HG03045 (cell line): Measurements from ENCODE around the gene ZCCHC4.
"Not testable (repeated sequence)": the region's sequence is repeated elsewhere in the genome, so short reads cannot be mapped to it uniquely, and the experiment has no call there.

Experiments
- ATAC-seq: cut with Tn5 transposase; IDR thresholded peaks from one replicate; pipeline ENCODE4 v1.9.1; 2021; ENCODE audit warnings: mild to moderate bottlenecking, moderate library complexity; ENCODE audit not compliant: unreplicated experiment

ZCCHC4 gene

GRCh38 chr4:25320773-25321172, 8.2 kb downstream of the ZCCHC4 start:
- ATAC-seq, result no peak

DNA sequence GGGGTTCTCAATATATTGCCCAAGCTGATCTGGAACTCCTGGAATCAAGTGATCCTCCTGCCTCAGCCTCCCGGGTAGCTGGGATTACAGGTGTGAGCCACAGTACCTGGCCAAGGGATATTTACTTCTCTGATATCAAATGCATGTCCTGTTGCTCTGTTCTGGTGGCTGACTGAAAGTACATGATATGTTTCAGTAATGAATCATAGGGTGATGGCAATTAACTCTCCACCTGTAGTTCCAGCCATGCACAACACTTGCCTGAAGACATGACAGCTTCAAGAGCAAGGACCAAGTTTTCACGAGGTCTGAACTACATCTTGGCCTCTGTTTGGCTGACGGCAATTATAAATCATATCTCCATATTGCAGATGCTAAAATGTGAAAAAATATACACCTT, 9.1 kb downstream of the ZCCHC4 start:
- ATAC-seq, result no peak

- not testable (repeated sequence) for ATAC-seq
Observed at GRCh38 chr4:25328463-25328862, 15.9 kb downstream of the ZCCHC4 start.

DNA sequence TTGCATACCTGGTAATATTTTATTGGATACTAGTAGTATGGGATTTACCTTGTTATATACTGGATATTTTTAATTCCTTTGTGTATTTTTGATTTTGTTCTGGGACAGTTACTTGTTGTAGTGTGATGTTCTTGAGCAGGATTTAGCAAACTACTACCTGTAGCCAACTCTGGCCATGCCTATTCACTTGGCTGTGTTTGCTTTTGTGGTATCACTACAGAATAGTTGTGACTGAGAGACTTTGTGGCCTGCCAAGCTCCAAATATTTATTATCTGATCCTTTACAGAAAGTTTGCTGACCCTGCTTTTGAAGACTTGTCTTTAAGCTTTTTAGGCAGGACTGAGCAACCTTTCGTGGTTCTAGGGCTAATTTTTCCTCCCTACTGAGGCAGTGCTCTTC, 17.8 kb downstream of the ZCCHC4 start:
- ATAC-seq, result peak; percentile 11

- peak; percentile 80 for ATAC-seq
Observed at GRCh38 chr4:25330905-25331808, 18.6 kb downstream of the ZCCHC4 start.

DNA sequence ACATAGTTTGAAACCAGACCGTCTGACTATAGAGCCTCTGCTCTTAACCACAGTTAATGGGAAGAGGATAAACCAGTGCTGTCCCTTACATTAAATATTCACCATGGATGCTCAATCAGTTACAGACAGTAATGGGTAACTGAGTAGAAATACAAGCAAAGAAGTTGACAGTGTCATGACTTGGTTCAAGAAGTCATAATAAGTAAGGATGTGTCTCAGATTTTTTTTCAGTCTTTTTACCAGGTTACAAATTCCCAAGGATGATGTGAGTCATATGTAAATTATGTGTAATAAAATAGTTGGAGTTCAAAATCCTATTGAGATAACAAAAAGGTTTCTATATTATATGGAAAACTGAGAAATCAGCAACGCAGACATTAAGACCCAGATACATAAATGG, 31.1 kb downstream of the ZCCHC4 start:
- ATAC-seq, result no peak

GRCh38 chr4:25345744-25346143, 33.2 kb downstream of the ZCCHC4 start:
- no peak for ATAC-seq

GRCh38 chr4:25346913-25347312, 34.3 kb downstream of the ZCCHC4 start:
- ATAC-seq, result no peak

GRCh38 chr4:25347473-25347872, 34.9 kb downstream of the ZCCHC4 start:
- no peak for ATAC-seq

DNA sequence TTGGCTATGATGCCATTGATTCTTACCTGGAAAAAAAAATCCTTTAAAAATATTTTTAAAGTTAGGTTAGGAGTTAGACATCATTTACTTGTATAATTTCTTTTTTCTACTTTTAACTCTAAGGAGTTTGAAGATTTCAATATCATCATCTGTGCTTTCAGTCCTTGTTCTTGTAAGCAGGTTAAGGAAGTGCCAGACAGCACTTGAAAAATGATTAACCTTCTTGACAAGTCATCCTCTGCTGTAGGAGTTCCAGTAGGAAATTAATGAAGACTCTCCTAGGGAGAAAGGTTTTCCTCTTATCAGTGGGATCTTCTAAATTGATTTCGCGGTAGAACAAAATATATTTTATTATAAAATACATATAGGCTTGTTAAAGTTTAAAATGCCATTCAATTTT, 35.4 kb downstream of the ZCCHC4 start:
- ATAC-seq, result no peak

- no peak for ATAC-seq
Observed at GRCh38 chr4:25350561-25350960, 38.0 kb downstream of the ZCCHC4 start.

DNA sequence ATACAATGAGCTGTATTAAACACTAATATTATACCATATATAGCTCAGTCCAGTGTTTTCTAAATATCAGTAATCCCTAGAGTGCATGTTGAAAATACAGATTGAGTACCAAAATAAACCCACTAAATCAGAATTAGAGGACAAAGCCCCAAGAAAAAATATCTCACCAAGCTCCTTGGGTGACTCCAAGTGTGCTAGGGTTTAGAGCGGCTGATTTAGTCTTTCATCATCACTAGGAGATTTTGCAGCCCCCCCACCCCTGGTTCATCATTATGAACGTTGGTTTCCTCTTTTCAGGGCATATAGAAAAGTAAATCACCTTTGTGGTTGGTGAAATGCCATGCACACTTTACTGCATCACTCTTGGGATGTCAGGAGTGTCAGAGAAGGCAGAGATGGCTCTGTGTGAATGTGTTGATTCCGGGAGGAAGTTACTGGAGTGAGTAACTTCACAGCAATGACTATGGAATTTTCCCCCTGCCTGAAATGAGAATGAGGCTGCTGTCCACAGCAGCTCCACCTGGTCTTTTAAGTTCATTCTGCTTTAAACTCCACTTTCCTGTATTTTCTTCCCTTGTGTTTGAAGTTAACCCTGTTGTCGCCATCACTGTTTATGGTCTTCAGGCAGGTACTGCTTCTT, 39.3 kb downstream of the ZCCHC4 start:
- no peak for ATAC-seq

DNA sequence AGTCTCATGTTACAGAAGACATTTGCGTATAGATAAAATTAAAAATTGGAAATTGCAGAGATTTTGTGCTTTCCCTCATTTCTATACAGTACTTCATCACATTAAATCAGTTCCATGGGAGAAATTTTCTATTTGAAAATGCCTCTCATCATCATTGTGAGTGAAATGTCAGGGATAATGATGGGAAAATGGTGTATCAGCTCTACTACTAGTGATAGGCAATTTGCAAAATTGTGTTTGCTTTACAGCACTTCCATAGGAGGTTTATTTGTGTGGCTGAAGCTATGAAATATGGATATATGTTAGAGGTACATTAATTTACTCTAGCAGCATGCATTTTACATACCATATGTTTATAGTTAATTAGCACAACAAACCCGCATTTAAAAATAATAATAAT, 43.5 kb downstream of the ZCCHC4 start:
- no peak for ATAC-seq

GRCh38 chr4:25358515-25359275, 46.1 kb downstream of the ZCCHC4 start:
- ATAC-seq, result no peak

DNA sequence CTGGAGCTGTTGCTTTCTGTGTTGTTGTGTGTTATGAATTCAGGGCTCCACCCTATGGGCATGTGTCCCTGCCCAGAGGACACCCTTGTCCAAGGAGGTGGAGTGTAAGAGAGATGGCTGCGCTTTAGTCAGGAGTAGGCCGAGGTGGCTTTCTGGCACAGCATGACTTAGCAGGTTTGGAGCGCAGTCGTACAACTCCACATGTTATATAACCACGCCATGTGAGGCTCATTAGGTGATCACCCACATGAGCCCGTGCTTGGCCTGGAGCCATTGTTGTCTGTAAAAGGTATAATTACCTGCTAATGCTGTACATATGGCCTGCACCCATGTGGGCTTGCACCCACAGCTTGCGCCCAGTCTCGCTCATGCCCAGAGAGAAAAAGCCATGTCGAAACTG, 48.7 kb downstream of the ZCCHC4 start:
- ATAC-seq, result no peak

DNA sequence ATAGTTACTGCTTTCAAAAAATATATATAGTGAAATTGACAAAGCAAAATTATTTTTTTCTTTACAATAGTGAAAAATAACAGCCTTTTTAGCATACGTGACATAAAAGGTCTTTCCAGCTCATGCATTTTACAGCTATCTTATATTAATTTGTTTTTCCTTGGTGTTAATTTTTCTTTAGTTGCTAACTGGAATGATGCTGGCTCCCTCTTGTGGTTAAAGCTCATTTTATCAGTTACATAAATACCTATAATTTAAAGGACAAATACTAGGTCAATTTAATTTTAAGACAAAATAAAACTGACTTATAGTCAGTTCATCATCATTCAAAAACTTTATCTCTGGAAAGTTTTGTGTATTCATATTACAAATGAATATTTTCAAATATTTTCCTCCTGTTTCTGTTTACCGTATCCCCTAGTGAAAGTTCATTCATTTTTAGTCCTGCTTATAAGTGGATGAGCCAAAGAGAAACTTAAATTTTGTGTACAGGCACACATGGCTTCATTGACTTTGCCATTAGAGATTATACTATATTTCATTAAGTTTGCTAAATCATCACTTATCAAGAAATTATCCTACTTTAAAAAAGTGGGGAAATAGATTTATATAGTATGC, 54.5 kb downstream of the ZCCHC4 start:
- ATAC-seq, result no peak

DNA sequence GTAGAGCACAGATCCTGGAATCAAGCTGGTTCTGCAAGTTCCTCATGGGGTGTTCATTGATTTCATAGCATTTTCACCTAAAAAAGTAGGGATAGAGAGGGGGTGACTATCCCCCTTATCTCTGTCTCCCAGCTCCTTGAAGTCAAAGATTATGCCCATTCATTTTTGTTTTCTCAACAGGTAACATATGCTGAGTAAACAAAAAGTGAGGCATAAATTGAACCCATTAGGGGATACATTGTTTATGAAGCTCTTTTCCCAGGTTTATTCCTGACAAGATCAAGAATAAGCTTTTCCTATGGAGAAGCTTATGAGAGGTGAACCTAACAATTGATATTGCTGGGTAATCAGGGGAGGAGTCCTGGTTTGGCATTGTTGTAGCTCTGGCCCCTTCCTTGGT, 55.3 kb downstream of the ZCCHC4 start:
- ATAC-seq, result no peak

DNA sequence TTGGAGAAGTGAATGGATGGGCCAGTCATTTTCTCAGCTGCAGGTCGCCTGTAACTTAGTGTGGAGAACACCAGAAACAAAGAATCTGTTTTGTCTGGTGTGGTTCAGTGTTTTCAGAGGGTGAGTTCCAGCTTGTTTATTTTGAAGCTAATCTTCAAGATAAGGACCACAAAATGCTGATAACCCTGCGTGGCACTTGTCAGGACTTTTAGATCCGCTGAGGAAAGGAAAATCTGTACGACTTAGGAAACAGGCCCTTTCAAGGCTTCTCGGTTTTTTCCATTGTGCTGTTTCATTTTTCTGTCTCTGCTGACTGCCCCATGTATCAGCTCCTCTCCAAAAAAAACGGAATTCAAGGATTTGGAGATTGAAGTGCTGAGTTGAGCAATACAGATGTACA, 55.7 kb downstream of the ZCCHC4 start:
- no peak for ATAC-seq

GRCh38 chr4:25370242-25370641, 57.7 kb downstream of the ZCCHC4 start:
- ATAC-seq, result no peak

DNA sequence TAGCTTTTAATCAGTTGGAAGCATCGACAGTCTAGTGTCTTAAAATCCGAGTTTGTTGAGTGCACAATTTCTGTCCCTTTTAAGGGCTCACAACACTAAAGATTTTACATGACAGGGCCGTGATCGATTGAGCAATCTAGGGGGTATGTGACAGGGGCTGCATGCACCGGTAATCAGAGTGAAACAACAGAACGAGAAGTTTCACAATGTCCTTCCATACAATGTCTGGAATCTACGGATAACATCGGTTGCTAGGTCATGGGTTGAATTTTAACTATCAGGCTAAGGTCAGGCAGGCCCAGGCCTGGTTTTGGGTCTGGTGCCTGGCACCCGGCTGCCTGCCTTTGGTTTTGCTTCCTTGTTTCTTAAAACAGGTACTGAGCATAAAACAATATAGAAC, 60.0 kb downstream of the ZCCHC4 start:
- not testable (repeated sequence) for ATAC-seq
